HepG2 (cell line): Measurements from ENCODE around the gene WDR18. TPM values are rescaled to one million over a fixed set of nuclear protein-coding genes. Genes with fewer than 3 reads are reported as not detected.

ENCODE experiments used
- AFF4 ChIP-seq: sonication (generic); formaldehyde crosslinking; IDR thresholded peaks from 2 replicates; pipeline ENCODE4 v1.4.0; 2020; ENCODE audit warnings: missing genetic modification reagents
- AHR ChIP-seq: IDR thresholded peaks from 2 replicates; pipeline ENCODE4 v1.6.1; 2018; ENCODE audit warnings: missing genetic modification reagents, missing compliant biosample characterization
- EEA1 ChIP-seq: sonication (generic); formaldehyde crosslinking; IDR thresholded peaks from 2 replicates; pipeline ENCODE4 v1.5.1; 2020; ENCODE audit warnings: mild to moderate bottlenecking, missing genetic modification reagents, borderline replicate concordance
- FOXO1 ChIP-seq: sonication (generic); formaldehyde crosslinking; IDR thresholded peaks from 2 replicates; pipeline ENCODE4 v1.4.0; 2020; ENCODE audit warnings: missing genetic modification reagents
- HDAC6 ChIP-seq: fragments of 200-600 bp; sonication (generic); IDR thresholded peaks from 2 replicates; pipeline ENCODE4 v1.7.0; 2017; ENCODE audit warnings: mild to moderate bottlenecking, antibody characterized with exemption, low read length, low read depth
- HOXA9 ChIP-seq: sonication (generic); formaldehyde crosslinking; IDR thresholded peaks from 2 replicates; pipeline ENCODE4 v1.8.1; 2022; ENCODE audit warnings: missing genetic modification reagents, mild to moderate bottlenecking, moderate library complexity, borderline replicate concordance
- IKZF5 ChIP-seq: IDR thresholded peaks from 2 replicates; pipeline ENCODE4 v1.6.1; 2018; ENCODE audit warnings: missing genetic modification reagents, mild to moderate bottlenecking, missing compliant biosample characterization
- JUND ChIP-seq: sonication (generic); formaldehyde crosslinking; IDR thresholded peaks from 2 replicates; pipeline ENCODE4 v1.8.0; 2022; ENCODE audit warnings: mild to moderate bottlenecking, missing genetic modification reagents
- KDM3A ChIP-seq: IDR thresholded peaks from 2 replicates; pipeline ENCODE4 v1.6.1; 2018; ENCODE audit warnings: low read depth, missing compliant biosample characterization
- KLF13 ChIP-seq: sonication (generic); formaldehyde crosslinking; IDR thresholded peaks from 2 replicates; pipeline ENCODE4 v1.4.0; 2020; ENCODE audit warnings: mild to moderate bottlenecking, missing genetic modification reagents
- NCOA5 ChIP-seq: sonication (generic); formaldehyde crosslinking; IDR thresholded peaks from 2 replicates; pipeline ENCODE4 v1.4.0; 2020; ENCODE audit warnings: missing genetic modification reagents
- RXRA ChIP-seq: sonication (generic); formaldehyde crosslinking; IDR thresholded peaks from 2 replicates; pipeline ENCODE4 v1.5.1; 2020; ENCODE audit warnings: missing genetic modification reagents
- SP1 ChIP-seq, 2 experiments: fragments of 450-650 bp in 1 of 2; sonication (generic) in 1 of 2; formaldehyde crosslinking in 1 of 2; IDR thresholded peaks; 2 replicates each; pipeline versions ENCODE4 v1.4.0 to v1.6.1; 2016 to 2020; ENCODE audit warnings: missing genetic modification reagents in 1 of 2
- TAF15 ChIP-seq: fragments of 200-400 bp; formaldehyde crosslinking; IDR thresholded peaks from one replicate; pipeline ENCODE4 v1.6.1; 2018; ENCODE audit warnings: mild to moderate bottlenecking, low read depth, low read length; ENCODE audit not compliant: poor library complexity, severe bottlenecking
- TARDBP ChIP-seq: sonication (generic); formaldehyde crosslinking; IDR thresholded peaks from 2 replicates; pipeline ENCODE4 v1.8.0; 2022; ENCODE audit warnings: mild to moderate bottlenecking, missing genetic modification reagents
- ZNF251 ChIP-seq: sonication (generic); formaldehyde crosslinking; IDR thresholded peaks from 2 replicates; pipeline ENCODE4 v1.9.0; 2021; ENCODE audit warnings: mild to moderate bottlenecking, missing genetic modification reagents
- ZNF256 ChIP-seq: sonication (generic); formaldehyde crosslinking; conservative IDR thresholded peaks from 2 replicates; pipeline ENCODE4 v1.4.0; 2020; ENCODE audit warnings: missing genetic modification reagents
- ZNF296 ChIP-seq: sonication (generic); formaldehyde crosslinking; conservative IDR thresholded peaks from 2 replicates; pipeline ENCODE4 v1.5.0; 2020; ENCODE audit warnings: mild to moderate bottlenecking, missing genetic modification reagents
- ZNF558 ChIP-seq: sonication (generic); formaldehyde crosslinking; IDR thresholded peaks from 2 replicates; pipeline ENCODE4 v1.9.0; 2022; ENCODE audit warnings: mild to moderate bottlenecking, missing genetic modification reagents, borderline replicate concordance
- polyA plus RNA-seq, 8 experiments: library from polyadenylated mRNA; depleted of rRNA in 3 of 8; stranded (reverse) in 7 of 8; unstranded in 1 of 8; fragments of >200 nt; fragmentation: Illumina TruSeq in 4 of 8; extraction: Trizol in 4 of 8; gene quantifications; 2 replicates each; pipeline versions ENCODE4 v1.2.1 to v1.2.3, GENCODE V29; 2011 to 2016; ENCODE audit warnings: low read depth in 4 of 8, missing spikeins in 1 of 8, mixed read lengths in 1 of 8; ENCODE audit not compliant: insufficient read depth in 1 of 8
- total RNA-seq, 5 experiments: library from RNA; depleted of rRNA; stranded (reverse); fragments of >200 nt; fragmentation: Illumina TruSeq; extraction: Trizol; gene quantifications; 2 replicates each; pipeline ENCODE4 v1.2.3, GENCODE V29; 2016; ENCODE audit warnings: low read depth in 1 of 5
- TF ChIP-seq, protein P1 (sequence below): sonication (generic); formaldehyde crosslinking; IDR thresholded peaks from 2 replicates; pipeline ENCODE4 v1.5.0; 2020; ENCODE audit warnings: missing genetic modification reagents
- TF ChIP-seq, protein P2 (sequence below): sonication (generic); formaldehyde crosslinking; conservative IDR thresholded peaks from 2 replicates; pipeline ENCODE4 v1.8.0; 2022; ENCODE audit warnings: low read depth, missing genetic modification reagents
- TF ChIP-seq, protein P3 (sequence below): sonication (generic); formaldehyde crosslinking; IDR thresholded peaks from 2 replicates; pipeline ENCODE4 v1.5.0; 2020; ENCODE audit warnings: mild to moderate bottlenecking, low read depth, missing genetic modification reagents, borderline replicate concordance

Gene WDR18
- total and polyA plus RNA-seq, 2 of the 13 experiments (the other 11 are each of a cell fraction or from before 2014, with no cell fraction given) = 36.4 to 47.6 TPM

- TF ChIP-seq, protein P1, sequence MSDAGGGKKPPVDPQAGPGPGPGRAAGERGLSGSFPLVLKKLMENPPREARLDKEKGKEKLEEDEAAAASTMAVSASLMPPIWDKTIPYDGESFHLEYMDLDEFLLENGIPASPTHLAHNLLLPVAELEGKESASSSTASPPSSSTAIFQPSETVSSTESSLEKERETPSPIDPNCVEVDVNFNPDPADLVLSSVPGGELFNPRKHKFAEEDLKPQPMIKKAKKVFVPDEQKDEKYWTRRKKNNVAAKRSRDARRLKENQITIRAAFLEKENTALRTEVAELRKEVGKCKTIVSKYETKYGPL (CRISPR knock-in tag) = no peak
- TF ChIP-seq FOXO1 (CRISPR knock-in tag) (peak; percentile 77), JUND (CRISPR knock-in tag) (0 out of 2 replicates have a peak, but pooled peaks have one; percentile 47), HOXA9 (CRISPR knock-in tag) (no peak), ZNF251 (no peak), EEA1 (CRISPR knock-in tag) (no peak), NCOA5 (CRISPR knock-in tag) (no peak), IKZF5 (CRISPR knock-in tag) (peak; percentile 97), TARDBP (CRISPR knock-in tag) (peak; percentile 92), ZNF296 (CRISPR knock-in tag) (0 out of 2 replicates have a peak, but pooled peaks have one; percentile 45), KLF13 (CRISPR knock-in tag) (peak; percentile 85; the same call in 1 of the 2 replicates), AFF4 (peak; percentile 68; the same call in 1 of the 2 replicates), AHR (CRISPR knock-in tag) (0 out of 2 replicates have a peak, but pooled peaks have one; percentile 78), SP1 (IDR thresholded peaks at IDR 0.05) (no peak), SP1 (CRISPR knock-in tag; IDR thresholded peaks at IDR 0.05) (peak; percentile 58), RXRA (CRISPR knock-in tag) (peak; percentile 97), TAF15 (no peak), KDM3A (CRISPR knock-in tag) (peak; percentile 94), HDAC6 (no peak), ZNF558 (CRISPR knock-in tag) (peak; percentile 79; the same call in 1 of the 2 replicates), ZNF256 (CRISPR knock-in tag) (no peak)
- TF ChIP-seq, protein P2, sequence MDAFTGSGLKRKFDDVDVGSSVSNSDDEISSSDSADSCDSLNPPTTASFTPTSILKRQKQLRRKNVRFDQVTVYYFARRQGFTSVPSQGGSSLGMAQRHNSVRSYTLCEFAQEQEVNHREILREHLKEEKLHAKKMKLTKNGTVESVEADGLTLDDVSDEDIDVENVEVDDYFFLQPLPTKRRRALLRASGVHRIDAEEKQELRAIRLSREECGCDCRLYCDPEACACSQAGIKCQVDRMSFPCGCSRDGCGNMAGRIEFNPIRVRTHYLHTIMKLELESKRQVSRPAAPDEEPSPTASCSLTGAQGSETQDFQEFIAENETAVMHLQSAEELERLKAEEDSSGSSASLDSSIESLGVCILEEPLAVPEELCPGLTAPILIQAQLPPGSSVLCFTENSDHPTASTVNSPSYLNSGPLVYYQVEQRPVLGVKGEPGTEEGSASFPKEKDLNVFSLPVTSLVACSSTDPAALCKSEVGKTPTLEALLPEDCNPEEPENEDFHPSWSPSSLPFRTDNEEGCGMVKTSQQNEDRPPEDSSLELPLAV (CRISPR knock-in tag) = no peak
- TF ChIP-seq, protein P3, sequence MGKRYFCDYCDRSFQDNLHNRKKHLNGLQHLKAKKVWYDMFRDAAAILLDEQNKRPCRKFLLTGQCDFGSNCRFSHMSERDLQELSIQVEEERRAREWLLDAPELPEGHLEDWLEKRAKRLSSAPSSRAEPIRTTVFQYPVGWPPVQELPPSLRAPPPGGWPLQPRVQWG = no peak
Measured at GRCh38 chr19:952680-953444, 31.3 kb upstream of the WDR18 start (continued).
